ENCODE measurements around the gene HMG20B.
"Not testable (repeated sequence)": the region's sequence is repeated elsewhere in the genome, so short reads cannot be mapped to it uniquely, and the experiment has no call there.

The HMG20B gene

GRCh38 chr19:3556978-3557460, 15.7 kb upstream of the HMG20B start:
- DNase-seq: peak; percentile 80

GRCh38 chr19:3557461-3558248, 15.1 kb upstream of the HMG20B start, which contains the start of gene MFSD12:
MFSD12 (minus strand) TSS chr19:3557586; CDS start chr19:3557403, 183 bp downstream.
- DNase-seq: peak; percentile 97

DNA sequence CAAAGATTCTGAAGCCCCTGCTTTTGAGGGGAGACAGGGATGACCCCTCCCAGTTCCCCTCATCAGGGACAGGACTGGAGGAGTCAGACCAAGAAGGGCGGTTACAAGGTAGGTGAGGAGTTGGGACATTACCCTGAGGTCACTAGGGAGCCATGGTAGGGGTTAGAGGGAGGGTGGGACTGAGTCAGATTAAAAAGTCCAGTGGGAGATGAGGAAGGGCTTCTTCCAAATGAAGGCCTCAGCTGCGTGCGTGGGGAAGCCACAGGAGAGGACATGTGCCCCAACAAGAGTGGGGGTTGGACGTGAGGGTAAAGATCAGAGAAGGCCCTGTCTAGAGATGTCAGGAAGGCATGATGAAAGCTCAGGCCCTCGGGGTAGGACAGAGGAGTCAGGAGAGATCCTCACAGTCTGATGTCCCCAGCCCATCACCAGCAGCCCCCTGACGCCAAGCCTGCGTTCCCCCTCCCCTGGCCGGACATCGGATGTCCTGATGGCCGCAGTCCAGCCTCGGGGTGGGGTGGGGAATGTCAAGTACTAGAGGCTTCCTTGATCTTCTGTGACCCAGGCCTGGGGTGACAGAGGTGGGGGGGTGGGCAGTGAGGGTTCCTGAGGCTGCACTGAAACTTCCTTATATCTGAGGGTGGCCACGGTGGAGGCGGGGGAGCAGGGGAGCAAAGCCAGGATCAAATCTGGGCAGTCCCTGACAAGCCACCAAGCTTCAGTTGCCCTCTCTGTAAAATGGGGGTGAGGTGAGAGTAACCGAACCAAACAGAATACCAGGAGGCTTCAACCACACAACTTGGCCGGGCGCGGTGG, 8.8 kb upstream of the HMG20B start:
- DNase-seq: no peak

DNA sequence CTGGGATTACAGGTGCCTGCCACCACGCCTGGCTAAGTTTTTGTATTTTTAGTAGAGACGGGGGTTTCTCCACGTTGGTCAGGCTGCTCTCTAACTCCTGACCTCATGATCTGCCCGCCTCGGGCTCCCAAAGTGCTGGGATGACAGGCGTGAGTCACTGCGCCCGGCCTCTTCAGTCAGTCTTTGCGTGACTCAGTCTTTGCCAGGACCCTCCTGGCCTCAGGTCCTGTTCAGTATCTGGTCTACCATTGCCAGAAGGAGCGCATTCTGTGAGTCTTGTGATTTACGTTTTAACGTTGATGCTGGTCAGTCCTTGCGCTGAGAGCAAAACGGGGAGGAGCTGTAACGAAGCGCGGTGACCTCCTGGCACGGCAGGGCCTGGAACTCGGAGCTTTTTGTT, 7.6 kb upstream of the HMG20B start:
- no peak for DNase-seq

DNA sequence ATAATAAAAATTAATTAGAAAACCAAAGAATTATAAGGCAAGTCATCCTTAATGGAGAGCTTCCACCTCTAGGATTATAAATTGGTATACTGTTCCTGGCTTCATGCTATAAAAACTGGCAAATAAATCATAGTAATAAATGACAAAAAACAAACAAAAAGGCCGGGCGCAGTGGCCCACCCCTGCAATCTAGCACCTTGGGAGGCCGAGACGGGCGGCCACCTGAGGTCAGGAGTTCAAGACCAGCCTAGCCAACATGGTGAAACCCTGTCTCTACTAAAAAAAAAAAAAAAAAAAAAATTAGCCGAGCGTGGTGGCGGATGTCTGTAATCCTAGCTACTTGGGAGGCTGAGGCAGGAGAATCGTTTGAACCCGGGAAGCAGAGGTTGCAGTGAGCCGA, 2.7 kb upstream of the HMG20B start:
- not testable (repeated sequence) for DNase-seq

DNA sequence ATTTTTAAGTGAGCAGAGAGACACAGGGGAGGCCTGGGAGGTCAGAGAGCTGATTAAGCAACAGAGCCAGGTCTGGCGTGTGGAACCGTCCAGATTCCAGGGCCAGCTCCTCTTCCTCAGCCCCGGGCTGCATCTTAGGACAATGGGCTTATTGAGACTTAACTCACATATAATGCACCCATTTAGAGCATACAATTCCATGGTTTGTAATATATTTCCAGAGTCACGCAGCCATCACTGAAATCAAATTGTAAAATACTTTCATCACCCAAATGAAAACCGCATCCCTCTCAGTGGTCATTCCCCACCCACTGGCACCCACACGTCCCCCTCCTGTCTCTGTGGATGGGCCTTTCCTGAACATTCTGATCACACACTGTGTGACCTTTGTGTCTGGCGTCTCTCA, 2.1 kb upstream of the HMG20B start:
- no peak for DNase-seq

GRCh38 chr19:3572132-3572854, 451 bp upstream of the HMG20B start:
- DNase-seq: peak; percentile 100

- DNase-seq: no peak
Measured at GRCh38 chr19:3573162-3573857, 566 bp downstream of the HMG20B start.

GRCh38 chr19:3573858-3574637, 1.3 kb downstream of the HMG20B start:
- DNase-seq: peak; percentile 83

GRCh38 chr19:3575260-3575741, 2.6 kb downstream of the HMG20B start:
- DNase-seq: no peak

DNA sequence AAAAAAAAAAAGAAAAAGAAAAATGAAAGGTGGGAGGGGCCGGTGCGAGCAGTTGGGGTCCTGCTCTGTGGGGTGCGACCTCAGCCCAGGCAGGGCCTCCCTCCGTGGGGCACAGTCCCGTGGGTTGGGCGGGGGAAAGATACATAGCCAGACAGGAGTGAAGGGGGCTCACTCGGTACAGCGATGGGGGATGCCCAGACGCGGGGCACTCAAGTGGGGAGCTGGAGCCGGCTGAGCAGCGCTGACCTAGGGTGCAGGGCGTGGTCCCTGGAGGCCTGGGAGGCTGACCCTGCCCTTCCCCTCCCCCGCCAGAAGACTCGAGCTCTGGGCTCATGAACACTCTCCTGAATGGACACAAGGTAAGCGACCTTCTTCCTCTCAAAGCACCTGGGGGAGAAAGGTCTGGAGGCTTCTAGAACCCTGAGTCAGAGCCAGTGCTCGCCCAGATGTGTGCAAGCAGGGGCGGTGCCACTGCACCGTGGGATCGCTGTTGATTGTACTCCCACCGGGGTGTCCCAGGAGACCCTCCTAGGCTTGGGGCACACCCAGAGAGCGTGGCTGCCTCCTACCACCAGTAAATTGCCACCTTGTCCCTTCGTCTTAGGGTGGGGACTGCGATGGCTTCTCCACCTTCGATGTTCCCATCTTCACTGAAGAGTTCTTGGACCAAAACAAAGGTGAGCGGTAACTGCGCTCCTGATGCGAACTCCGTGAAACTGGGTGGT, 3.4 kb downstream of the HMG20B start:
- DNase-seq: no peak

- no peak for DNase-seq
Measured at GRCh38 chr19:3576696-3577443, 4.1 kb downstream of the HMG20B start.

GRCh38 chr19:3577723-3578344, 5.1 kb downstream of the HMG20B start:
- no peak for DNase-seq

DNA sequence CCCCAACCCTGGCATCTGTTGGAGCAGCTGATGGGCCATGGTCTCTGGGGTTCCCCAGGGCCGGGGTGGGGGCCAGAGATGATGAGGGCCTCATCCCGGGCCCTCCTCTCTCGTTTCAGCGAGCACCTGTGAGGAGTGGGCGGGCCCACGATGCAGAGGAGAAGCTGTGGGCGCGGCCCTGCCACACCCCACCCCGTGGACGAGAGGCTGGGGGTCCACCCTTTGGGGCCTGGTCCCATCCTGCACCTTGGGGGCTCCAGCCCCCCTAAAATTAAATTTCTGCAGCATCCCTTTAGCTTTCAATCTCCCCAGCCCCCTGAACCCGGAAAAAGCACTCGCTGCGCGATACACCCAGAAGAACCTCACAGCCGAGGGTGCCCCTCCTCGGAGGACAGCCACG, 5.6 kb downstream of the HMG20B start:
- no peak for DNase-seq

- no peak for DNase-seq
Measured at GRCh38 chr19:3580156-3580934, 7.6 kb downstream of the HMG20B start.

DNA sequence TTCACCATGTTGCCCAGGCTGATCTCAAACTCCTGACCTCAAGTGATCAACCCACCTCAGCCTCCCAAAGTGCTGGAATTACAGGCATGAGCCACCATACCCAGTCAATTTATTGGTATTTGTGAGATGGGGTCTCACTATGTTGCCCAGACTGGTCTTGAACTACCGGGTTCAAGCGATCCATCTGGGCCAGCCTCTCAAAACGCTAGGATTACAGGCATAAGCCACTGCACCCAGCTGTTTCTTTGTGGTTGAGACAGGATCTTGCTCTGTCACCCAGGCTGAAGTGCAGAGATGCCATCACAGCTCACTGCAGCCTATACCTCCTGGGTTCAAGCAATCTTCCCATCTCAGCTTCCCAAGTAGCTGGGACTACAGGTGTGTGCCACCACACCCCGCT, 9.0 kb downstream of the HMG20B start:
- DNase-seq: not testable (repeated sequence)

DNA sequence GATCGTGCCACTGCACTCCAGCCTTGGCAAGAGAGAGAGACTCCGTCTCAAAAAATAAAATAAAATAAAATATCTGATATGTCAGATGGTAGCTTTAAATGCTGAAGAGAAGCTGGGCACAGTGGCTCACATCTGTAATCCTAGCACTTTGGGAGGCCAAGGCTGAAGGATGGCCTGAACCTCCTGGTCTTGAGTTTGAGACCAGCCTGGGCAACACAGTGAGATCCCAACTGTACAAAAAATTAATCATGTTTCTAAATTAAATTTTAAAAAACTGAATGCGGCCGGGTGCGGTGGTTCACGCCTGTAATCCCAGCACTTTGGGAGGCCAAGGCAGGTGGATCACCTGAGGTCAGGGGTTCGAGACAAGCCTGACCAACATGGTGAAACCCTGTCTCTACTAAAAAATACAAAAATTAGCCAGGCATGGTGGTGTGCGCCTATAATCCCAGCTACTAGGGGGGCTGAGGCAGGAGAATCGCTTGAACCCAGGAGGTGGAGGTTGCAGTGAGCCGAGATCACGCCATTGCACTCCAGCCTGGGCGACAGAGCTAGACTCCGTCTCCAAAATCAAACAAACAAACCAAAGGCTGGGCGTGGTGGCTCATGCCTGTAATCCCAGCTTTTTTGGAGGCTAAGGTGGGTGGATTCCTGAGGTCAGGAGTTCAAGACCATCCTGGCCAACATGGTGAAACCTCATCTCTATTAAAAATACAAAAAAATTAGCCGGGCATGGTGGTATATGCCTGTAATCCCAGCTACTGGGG, 11.5 kb downstream of the HMG20B start:
- DNase-seq: not testable (repeated sequence)
